Esophagus muscularis mucosa (tissue), 3 donors: ENCODE results near the gene TAS2R4.

Source experiments
- POLR2A ChIP-seq: fragments of 450-650 bp; IDR thresholded peaks from one replicate; pipeline ENCODE4 v1.6.1; 2017; ENCODE audit warnings: antibody characterized with exemption, moderate library complexity, mild to moderate bottlenecking, low read depth
- POLR2AphosphoS5 ChIP-seq, 2 donors: sonication (generic); formaldehyde crosslinking; IDR thresholded peaks; one replicate each; pipeline ENCODE4 v1.6.1; 2017; ENCODE audit warnings: antibody characterized with exemption in 2 of 2
- TF ChIP-seq, protein P1 (sequence below), 3 experiments: fragments of 200-600 bp in 2 of 3; fragments of 450-650 bp in 1 of 3; sonication (generic) in 2 of 3; IDR thresholded peaks; one replicate each; pipeline ENCODE4 v1.5.1; 2017 to 2019; ENCODE audit warnings: antibody characterized with exemption in 3 of 3, mild to moderate bottlenecking in 2 of 3, moderate library complexity in 1 of 3

DNA sequence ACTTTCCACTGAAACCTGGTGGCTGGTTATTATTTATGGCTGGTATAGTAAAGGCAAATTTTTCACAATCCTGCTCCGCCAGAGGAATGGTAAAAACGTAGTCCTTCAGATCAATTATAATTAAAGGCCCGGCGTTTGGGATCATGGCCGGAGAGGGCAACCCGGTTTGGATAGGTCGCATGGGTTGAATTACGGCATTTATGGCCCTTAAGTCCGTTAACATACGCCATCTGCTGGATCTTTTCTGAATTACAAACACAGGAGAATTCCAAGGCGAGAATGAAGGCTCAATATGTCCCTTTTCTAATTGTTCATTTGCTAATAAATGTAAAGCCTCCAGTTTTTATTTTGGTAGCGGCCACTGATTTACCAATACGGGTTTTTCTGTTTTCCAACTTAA, 23.8 kb upstream of the TAS2R4 start:
- TF ChIP-seq, protein P1, sequence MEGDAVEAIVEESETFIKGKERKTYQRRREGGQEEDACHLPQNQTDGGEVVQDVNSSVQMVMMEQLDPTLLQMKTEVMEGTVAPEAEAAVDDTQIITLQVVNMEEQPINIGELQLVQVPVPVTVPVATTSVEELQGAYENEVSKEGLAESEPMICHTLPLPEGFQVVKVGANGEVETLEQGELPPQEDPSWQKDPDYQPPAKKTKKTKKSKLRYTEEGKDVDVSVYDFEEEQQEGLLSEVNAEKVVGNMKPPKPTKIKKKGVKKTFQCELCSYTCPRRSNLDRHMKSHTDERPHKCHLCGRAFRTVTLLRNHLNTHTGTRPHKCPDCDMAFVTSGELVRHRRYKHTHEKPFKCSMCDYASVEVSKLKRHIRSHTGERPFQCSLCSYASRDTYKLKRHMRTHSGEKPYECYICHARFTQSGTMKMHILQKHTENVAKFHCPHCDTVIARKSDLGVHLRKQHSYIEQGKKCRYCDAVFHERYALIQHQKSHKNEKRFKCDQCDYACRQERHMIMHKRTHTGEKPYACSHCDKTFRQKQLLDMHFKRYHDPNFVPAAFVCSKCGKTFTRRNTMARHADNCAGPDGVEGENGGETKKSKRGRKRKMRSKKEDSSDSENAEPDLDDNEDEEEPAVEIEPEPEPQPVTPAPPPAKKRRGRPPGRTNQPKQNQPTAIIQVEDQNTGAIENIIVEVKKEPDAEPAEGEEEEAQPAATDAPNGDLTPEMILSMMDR (IDR thresholded peaks at IDR 0.05), result peak in 1 of 3 experiments; percentile 20
- TF ChIP-seq POLR2A (no peak), POLR2AphosphoS5 (IDR thresholded peaks at IDR 0.05) (no peak)
